HCT116 (cell line): Measurements from ENCODE around the gene POLR1A. TPM values are rescaled to one million over a fixed set of nuclear protein-coding genes. Genes with fewer than 3 reads are reported as not detected.

Experiments
- ATAC-seq: fragments of 200-7000 bp; cut with Tn5 transposase; 2 replicates; pipeline ENCODE4 v1.9.1; 2020; ENCODE audit warnings: mild to moderate bottlenecking, moderate library complexity
- BruUV-seq: library from RNA; stranded (reverse); fragments of 400-500 nt; replicated peaks from 2 replicates; lab custom pipeline; 2021; lab: Mats Ljungman, UMichigan
- CTCF ChIA-PET: fragments of 300-600 bp; sonication (Branson Sonifier 250); formaldehyde crosslinking; loops from one replicate; lab custom pipeline; 2021; ENCODE audit warnings: antibody characterized with exemption; lab: Charles Lee
- POLR2A ChIA-PET: fragments of 300-600, 350-600 bp; sonication (Branson Sonifier 250); formaldehyde crosslinking; loops from one replicate; lab custom pipeline; 2021; ENCODE audit warnings: antibody characterized with exemption; lab: Charles Lee
- RAD21 ChIA-PET, 2 experiments: fragments of 300-600 bp; sonication (Branson Sonifier 250); formaldehyde crosslinking; loops; one replicate each; lab custom pipeline; 2023; ENCODE audit warnings: low total read pairs in 2 of 2; ENCODE audit not compliant: uncharacterized antibody in 2 of 2, unreplicated experiment in 2 of 2, low non-redundant PET in 1 of 2; lab: Charles Lee
- DNase-seq: peaks from one replicate; pipeline ENCODE4 v3.0.0-alpha.2; 2010; ENCODE audit warnings: low read depth, low spot score
- H2AFZ ChIP-seq: fragments of 200-600 bp; shearing (Covaris generic), sonication (generic); 2 replicates; pipeline ENCODE4 v1.6.1; 2017; ENCODE audit warnings: low read depth, mixed run types, mixed read lengths, antibody characterized with exemption, low read length; ENCODE audit not compliant: poor library complexity, severe bottlenecking
- H3K27ac ChIP-seq: 2 replicates; pipeline ENCODE4 v1.5.1; 2012; ENCODE audit warnings: low read depth, low read length
- H3K27me3 ChIP-seq: fragments of 200-600 bp; sonication (generic); 2 replicates; pipeline ENCODE4 v1.6.1; 2016; ENCODE audit warnings: mixed run types, low read length, mixed read lengths; ENCODE audit not compliant: insufficient read depth
- H3K36me3 ChIP-seq, 2 experiments: fragments of 200-500 bp in 1 of 2; fragments of 200-600 bp in 1 of 2; sonication (Bioruptor generic) in 1 of 2; sonication (generic) in 1 of 2; 2 replicates each; pipeline versions ENCODE4 v1.5.1 to v1.6.1; 2014 to 2016; ENCODE audit warnings: low read length in 2 of 2, inconsistent platforms in 1 of 2, mixed read lengths in 1 of 2, mixed run types in 1 of 2; ENCODE audit not compliant: insufficient read depth in 2 of 2, control insufficient read depth in 1 of 2
- H3K4me1 ChIP-seq, 2 experiments: fragments of 200-600 bp in 1 of 2; sonication (generic) in 1 of 2; 2 replicates each; pipeline versions ENCODE4 v1.5.1 to v1.6.1; 2012 to 2017; ENCODE audit warnings: low read length in 2 of 2, inconsistent platforms in 1 of 2, mild to moderate bottlenecking in 1 of 2, mixed read lengths in 1 of 2, mixed run types in 1 of 2, moderate library complexity in 1 of 2; ENCODE audit not compliant: insufficient read depth in 2 of 2, control insufficient read depth in 1 of 2
- H3K4me2 ChIP-seq: fragments of 200-600 bp; sonication (generic); 2 replicates; pipeline ENCODE4 v1.6.1; 2017; ENCODE audit warnings: mixed run types, low read length, mixed read lengths
- H3K4me3 ChIP-seq, 2 experiments: fragments of 200-600 bp in 1 of 2; sonication (generic) in 1 of 2; replicated peaks in 1 of 2; 2 replicates each; pipeline ENCODE4 v1.5.1; 2011 to 2016; ENCODE audit warnings: low read length in 2 of 2, control low read depth in 1 of 2, low read depth in 1 of 2, mild to moderate bottlenecking in 1 of 2, mixed read lengths in 1 of 2, mixed run types in 1 of 2
- H3K79me2 ChIP-seq: fragments of 200-600 bp; sonication (generic); 2 replicates; pipeline ENCODE4 v1.6.1; 2017; ENCODE audit warnings: mild to moderate bottlenecking, mixed run types, low read length, moderate library complexity, mixed read lengths; ENCODE audit not compliant: insufficient read depth
- H3K9ac ChIP-seq: fragments of 200-600 bp; sonication (generic); 2 replicates; pipeline ENCODE4 v1.6.1; 2016; ENCODE audit warnings: low read length, mixed read lengths
- H3K9me2 ChIP-seq: fragments of 200-600 bp; sonication (generic), shearing (Covaris generic); 2 replicates; pipeline ENCODE4 v1.6.1; 2017; ENCODE audit warnings: mixed run types, mild to moderate bottlenecking, moderate library complexity; ENCODE audit not compliant: insufficient read depth
- H3K9me3 ChIP-seq, 2 experiments: fragments of 200-500 bp in 1 of 2; fragments of 200-600 bp in 1 of 2; sonication (Bioruptor generic) in 1 of 2; sonication (generic) in 1 of 2; 2 replicates each; pipeline ENCODE4 v1.6.1; 2014 to 2017; ENCODE audit warnings: low read length in 2 of 2, mixed read lengths in 2 of 2, inconsistent platforms in 1 of 2, low read depth in 1 of 2, mild to moderate bottlenecking in 1 of 2, mixed run types in 1 of 2, moderate library complexity in 1 of 2; ENCODE audit not compliant: control insufficient read depth in 1 of 2, insufficient read depth in 1 of 2
- H4K20me1 ChIP-seq: fragments of 200-600 bp; sonication (generic), shearing (Covaris generic); 2 replicates; pipeline ENCODE4 v1.6.1; 2017; ENCODE audit warnings: mixed run types, mild to moderate bottlenecking, moderate library complexity; ENCODE audit not compliant: insufficient read depth
- ATF3 ChIP-seq: IDR thresholded peaks from 2 replicates; pipeline ENCODE4 v1.6.1; 2012
- CBX3 ChIP-seq: IDR thresholded peaks from 2 replicates; pipeline ENCODE4 v1.6.1; 2012; ENCODE audit warnings: low read depth
- CEBPB ChIP-seq: IDR thresholded peaks from 2 replicates; pipeline ENCODE4 v1.6.1; 2012; ENCODE audit warnings: low read depth
- ELF1 ChIP-seq: IDR thresholded peaks from 2 replicates; pipeline ENCODE4 v1.6.1; 2012; ENCODE audit warnings: low read depth, borderline replicate concordance
- EZH2phosphoT487 ChIP-seq: fragments of 200-600 bp; IDR thresholded peaks from 2 replicates; pipeline ENCODE4 v1.6.1; 2018; ENCODE audit warnings: antibody characterized with exemption, borderline replicate concordance
- MAX ChIP-seq: IDR thresholded peaks from 2 replicates; pipeline ENCODE4 v1.6.1; 2012
- POLR2AphosphoS5 ChIP-seq: IDR thresholded peaks from 2 replicates; pipeline ENCODE4 v1.6.1; 2011; ENCODE audit warnings: mild to moderate bottlenecking, low read depth, low read length, moderate library complexity
- SIN3A ChIP-seq: IDR thresholded peaks from 2 replicates; pipeline ENCODE4 v1.6.1; 2012; ENCODE audit warnings: low read depth
- SRF ChIP-seq: IDR thresholded peaks from 2 replicates; pipeline ENCODE4 v1.6.1; 2012; ENCODE audit warnings: low read depth
- TCF7L2 ChIP-seq: IDR thresholded peaks from 2 replicates; pipeline ENCODE4 v1.7.0; 2011; ENCODE audit warnings: borderline replicate concordance, inconsistent platforms; ENCODE audit not compliant: insufficient read depth, insufficient read length; ENCODE audit errors: extremely low read depth
- ZBTB33 ChIP-seq: IDR thresholded peaks from 2 replicates; pipeline ENCODE4 v1.6.1; 2011; ENCODE audit warnings: mild to moderate bottlenecking, low read length, moderate library complexity; ENCODE audit not compliant: insufficient replicate concordance; ENCODE audit errors: extremely low read depth
- ZFX ChIP-seq: fragments of 450-650 bp; IDR thresholded peaks from 2 replicates; pipeline ENCODE4 v1.6.1; 2017
- ZNF274 ChIP-seq: fragments of 200-500 bp; sonication (Bioruptor generic); IDR thresholded peaks from 2 replicates; pipeline ENCODE4 v1.6.1; 2014; ENCODE audit warnings: mild to moderate bottlenecking, low read depth, low read length, inconsistent platforms
- intact Hi-C: fragments of 100-400 bp; cut with micrococcal nuclease; formaldehyde crosslinking; loops from 2 replicates; pipeline ENCODE4 v1.10.0; 2022
- total RNA-seq: library from RNA; stranded (reverse); gene quantifications from one replicate; pipeline ENCODE4 v1.2.1, GENCODE V29; 2021; ENCODE audit not compliant: unreplicated experiment

The POLR1A gene
- total RNA-seq, 1 experiment from 2014 or later = 46.6 TPM

- TF ChIP-seq ZFX (no peak), SRF (no peak)
- TF ChIP-seq, all 23 proteins: peak for 0
These were observed 67.9 kb downstream of the POLR1A start (continued) for GRCh38 chr2:86037795-86038192.

GRCh38 chr2:86037141-86037794 lies 68.4 kb downstream of the POLR1A start:
- Histone ChIP-seq H2AFZ (no peak overlapping the region), H3K4me1 (no peaks in the 10 kb centered on the region), H3K4me2 (no peak overlapping the region), H3K36me3 (peaks cover 49 to 56% of the 10 kb centered on the region in 2 experiments; a peak in 3 of 4 replicates), H3K27ac (no peak overlapping the region), H3K4me3 (no peak overlapping the region), H3K27me3 (no peaks in the 10 kb centered on the region), H3K9me2 (no peaks in the 10 kb centered on the region), H3K79me2 (no peaks in the 10 kb centered on the region), H3K9me3 (no peaks in the 10 kb centered on the region), H4K20me1 (no peaks in the 10 kb centered on the region), H3K9ac (no peak overlapping the region)
- ChIA-PET POLR2A (no interaction called here), RAD21 (interaction anchor here in 1 of 2 experiments (0.7 kb wide), 1 partner anchor 207 kb away, joined by 3 read pairs; no protein-coding TSS in a partner anchor), CTCF (interaction anchor here (1.5 kb wide), 1 partner anchor 42 kb away, joined by 4 read pairs; no protein-coding TSS in a partner anchor)
- DNase-seq (no peak), ATAC-seq (no peak)
- intact Hi-C loops = no loop called here
- no TSS peak for BruUV-seq
- no peak for TF ChIP-seq SIN3A
- TF ChIP-seq ELF1 = no peak
- no peak for TF ChIP-seq CBX3
- no peak for TF ChIP-seq ATF3
- TF ChIP-seq MAX = no peak
- no peak for TF ChIP-seq EZH2phosphoT487
- no peak for TF ChIP-seq CEBPB
- TF ChIP-seq TCF7L2 = no peak
- TF ChIP-seq ZNF274 = no peak
- TF ChIP-seq ZBTB33 = no peak
- no peak for TF ChIP-seq POLR2AphosphoS5
- TF ChIP-seq ZFX = no peak
